ENCODE measurements around the gene KANK3.
A peak's percentile ranks its signal among the peaks of the same experiment; 100 is the strongest.

Gene KANK3

DNA sequence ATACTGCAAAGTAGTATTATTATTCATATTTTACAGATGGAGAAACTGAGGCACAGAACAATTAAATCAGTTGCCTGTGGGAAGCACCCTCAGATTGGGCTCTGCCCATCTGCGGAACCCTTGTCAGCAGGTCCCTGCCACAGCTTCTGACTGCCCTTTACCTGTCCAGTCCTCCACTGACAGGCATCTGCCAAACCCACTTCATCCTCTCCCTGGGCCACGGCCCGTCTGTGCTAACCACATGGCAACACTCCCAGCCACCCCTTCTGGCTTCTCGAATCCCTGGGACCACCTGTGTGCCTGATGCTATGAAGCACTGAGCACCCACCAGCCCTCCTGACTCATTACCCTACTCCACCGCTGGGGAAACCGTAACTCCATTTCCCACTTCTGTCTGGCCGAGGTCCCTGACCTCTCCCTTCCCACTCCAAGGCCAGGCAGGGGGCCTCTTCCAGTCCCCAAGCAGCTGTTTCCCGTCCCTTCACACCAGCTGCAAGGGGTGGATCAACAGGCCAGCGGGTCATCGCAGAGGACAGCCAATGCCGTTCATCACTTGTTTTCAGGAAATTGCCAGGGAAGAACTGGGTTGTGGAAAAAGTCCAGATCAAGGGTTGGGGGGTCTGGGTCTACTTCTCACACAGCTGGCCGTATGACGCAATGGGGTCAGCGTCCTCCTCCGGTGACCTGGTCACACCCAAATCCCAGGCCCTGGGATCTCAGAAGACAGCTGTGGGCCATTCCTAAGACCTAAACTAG lies 2.5 kb downstream of the KANK3 start:
- no peak for FAIRE-seq
- no peak for DNase-seq (ENCODE audit: low spot score)

DNA sequence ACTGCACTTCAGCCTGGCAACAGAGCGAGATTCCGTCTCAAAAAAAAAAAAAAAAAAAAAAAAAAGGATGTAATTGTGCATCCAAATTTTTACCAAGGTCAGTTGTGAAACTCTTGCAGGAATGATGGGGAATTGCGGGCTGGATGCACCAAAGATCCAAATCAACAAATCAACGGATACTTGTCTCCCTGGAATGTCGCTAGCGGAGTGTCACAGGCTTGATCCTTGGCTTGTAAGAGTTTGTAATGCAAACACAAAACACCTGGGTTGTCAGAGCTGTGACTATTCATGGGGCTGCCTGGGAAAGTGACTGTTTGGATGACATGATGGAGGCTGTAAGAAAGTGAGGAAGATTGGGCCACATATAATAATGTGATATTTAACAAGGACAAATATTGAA lies 4.2 kb downstream of the KANK3 start:
- FAIRE-seq (no peak), DNase-seq (ENCODE audit: low spot score) (no peak)

DNA sequence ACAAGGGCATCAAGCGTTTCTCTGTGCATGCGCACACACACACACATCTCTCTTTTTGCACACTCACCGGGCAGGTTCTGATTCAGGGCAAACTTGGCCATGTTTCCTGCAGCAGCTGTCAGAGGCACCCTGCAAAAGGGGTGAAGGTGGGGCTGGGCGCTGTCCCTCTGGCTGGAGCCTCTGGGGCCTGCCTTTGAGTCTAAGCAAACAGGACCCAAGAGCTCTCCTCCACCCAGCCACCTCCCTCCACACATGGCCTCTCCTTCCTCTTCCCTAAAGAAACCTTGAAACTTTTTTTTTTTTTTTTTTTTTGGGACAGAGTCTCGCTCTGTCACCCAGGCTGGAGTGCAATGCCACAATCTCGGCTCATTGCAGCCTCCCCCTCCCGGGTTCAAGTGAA lies 5.3 kb downstream of the KANK3 start:
- FAIRE-seq (no peak), DNase-seq (ENCODE audit: low spot score) (no peak)

GRCh38 chr19:8336660-8337059 lies 6.4 kb downstream of the KANK3 start:
- DNase-seq (ENCODE audit: low spot score) (no peak), FAIRE-seq (no peak)

DNA sequence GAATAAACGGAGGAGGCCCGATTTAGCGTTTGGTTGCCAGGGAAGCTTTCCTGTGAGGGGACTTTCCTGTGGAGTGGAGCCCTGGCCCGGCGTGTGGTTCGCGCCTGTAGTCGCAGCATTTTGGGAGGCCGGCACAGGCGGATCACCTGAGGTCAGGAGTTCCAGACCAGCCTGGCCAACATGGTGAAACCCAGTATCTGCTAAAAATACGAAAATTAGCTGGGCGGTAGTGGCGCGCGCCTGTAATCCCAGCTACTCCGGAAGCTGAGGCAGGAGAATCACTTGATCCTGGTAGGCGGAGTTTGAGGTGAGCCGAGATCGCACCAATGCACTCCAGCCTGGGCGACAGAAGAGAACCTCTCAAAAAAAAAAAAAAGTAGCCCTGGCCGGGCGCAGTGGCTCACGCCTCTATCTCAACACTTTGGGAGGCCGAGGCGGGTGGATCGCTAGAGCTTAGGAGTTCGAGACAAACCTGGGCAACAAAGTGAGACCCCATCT lies 6.9 kb downstream of the KANK3 start:
- no peak for DNase-seq (ENCODE audit: low spot score)

DNA sequence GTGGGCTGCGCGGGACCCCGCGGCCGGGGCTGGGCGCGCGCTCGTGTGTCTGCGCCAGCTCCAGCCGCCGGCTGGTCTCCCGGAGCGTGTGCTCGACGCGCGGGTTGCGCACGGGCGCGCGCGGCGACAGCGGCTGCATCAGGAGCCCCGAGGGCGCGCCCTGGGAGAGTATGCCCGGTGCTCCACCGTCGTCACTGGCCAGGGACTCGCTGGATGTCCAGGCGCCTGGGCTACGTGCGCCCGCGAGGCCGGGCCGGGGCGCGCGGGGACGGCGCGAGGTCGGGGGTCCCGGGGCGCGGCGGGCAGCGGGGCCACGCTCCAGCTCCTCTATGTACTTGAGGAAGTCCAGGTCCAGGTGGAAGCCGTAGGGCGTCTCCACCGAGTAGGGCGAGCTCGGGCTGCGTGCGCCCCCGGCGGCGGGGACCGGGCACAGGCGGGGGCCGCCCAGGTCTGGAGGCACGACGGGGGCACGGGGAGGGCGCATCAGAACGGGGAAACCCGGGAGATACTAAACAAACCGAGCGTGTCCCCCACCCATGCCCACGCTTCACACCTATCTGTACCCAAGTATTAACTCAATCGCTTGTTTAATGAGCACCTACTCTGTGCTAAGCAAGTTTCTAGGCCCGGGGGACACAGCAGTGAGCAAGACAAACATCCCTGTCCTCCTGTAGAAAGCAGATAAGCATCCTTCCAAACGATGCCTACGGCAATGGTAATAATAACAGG lies 7.6 kb downstream of the KANK3 start:
- DNase-seq (ENCODE audit: low spot score) = no peak

More for the DNA sequence above, 6.9 kb downstream of the KANK3 start:
- FAIRE-seq = no peak

GRCh38 chr19:8334458-8335342 lies 8.4 kb downstream of the KANK3 start:
- DNase-seq (ENCODE audit: low spot score) = peak; percentile 86
- peak; percentile 13 for FAIRE-seq

More for the DNA sequence above, 7.6 kb downstream of the KANK3 start:
- FAIRE-seq = no peak

DNA sequence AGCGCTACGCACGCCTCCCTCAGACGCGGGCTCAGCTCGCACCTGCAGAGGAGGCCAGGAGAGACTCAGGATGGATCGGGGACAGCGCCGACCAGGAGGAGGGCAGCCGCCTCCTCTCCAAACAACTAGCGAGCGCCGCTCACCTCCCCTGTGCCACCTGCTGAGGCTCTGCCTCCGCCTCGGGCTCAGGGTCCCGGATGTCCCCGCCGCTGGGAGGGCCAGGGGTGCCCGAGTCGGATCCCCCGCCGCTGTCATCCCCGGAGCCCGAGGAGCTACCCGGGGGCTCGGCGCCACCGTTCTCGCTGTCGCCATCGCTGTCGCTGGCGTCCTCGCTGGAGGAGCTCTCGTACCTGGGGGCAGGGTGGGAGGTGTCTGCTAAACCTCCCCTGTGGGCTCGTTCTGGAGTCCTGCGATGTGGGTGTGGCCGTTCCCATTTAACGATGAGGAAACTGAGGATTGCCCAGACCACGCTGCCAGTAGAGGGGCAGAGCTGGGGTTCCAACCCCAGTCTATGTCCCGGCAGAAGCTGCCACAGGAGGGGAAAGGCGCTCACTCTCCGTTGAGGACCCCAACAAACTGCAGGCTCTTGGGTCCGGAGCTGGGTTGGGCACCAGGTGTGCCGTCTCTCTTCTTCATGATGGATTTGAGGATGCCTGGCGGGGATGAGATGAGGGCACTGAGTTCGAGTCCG lies 9.2 kb downstream of the KANK3 start:
- DNase-seq (ENCODE audit: low spot score) (no peak), FAIRE-seq (no peak)

- FAIRE-seq (no peak), DNase-seq (ENCODE audit: low spot score) (no peak)
Measured at GRCh38 chr19:8332976-8333766, 9.9 kb downstream of the KANK3 start.

GRCh38 chr19:8331263-8331845 lies 11.7 kb downstream of the KANK3 start:
- DNase-seq (ENCODE audit: low spot score) (no peak), FAIRE-seq (no peak)

- FAIRE-seq (no peak), DNase-seq (ENCODE audit: low spot score) (no peak)
Measured at GRCh38 chr19:8329996-8330395, 13.1 kb downstream of the KANK3 start.

GRCh38 chr19:8325454-8325853 lies 17.6 kb downstream of the KANK3 start:
- FAIRE-seq = no peak
- DNase-seq (ENCODE audit: low spot score) = no peak

DNA sequence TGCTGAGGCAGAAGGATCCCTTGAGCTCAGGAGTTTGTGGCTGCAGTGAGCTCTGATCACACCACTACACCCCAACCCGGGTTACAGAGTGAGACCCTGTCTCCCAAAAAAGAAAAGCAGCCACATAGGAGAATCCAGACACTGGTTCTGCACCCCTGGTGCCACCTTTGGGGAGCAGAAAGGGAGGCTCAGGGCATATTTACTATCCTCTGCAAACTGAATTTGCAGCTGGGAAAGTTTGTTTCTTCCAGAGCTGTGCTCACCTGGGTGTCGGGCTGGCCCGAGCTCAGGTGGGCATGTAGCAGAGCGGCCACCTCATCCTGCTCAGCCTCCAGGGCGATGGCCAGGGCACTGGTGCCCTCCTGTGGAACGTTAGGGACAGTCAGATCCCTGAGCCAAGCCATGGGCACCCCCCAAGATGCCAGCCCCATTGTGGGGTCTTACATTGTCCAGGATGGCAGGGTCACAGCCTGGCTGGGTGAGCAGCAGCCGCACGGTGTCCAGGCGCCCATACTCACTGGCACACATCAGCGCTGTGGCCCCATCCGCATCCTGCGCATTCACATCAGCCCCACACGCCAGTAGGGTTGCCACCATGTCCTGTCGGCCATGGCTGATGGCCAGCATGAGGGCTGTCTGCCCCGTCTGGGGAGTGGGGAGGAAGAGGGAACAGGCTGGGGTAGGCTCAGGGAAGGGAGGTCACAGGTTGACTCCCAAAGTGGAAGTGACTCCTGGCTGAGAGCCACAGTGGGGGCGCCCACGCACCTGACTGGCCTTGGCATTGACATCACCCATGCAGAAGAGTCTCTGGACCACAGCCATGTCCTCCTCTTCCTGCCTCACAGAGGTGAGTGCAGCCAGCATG lies 18.6 kb downstream of the KANK3 start:
- FAIRE-seq (no peak), DNase-seq (ENCODE audit: low spot score) (no peak)

- DNase-seq (ENCODE audit: low spot score) (no peak), FAIRE-seq (no peak)
Measured at GRCh38 chr19:8323781-8324185, 19.3 kb downstream of the KANK3 start.

GRCh38 chr19:8322638-8322997 lies 20.4 kb downstream of the KANK3 start:
- no peak for FAIRE-seq
- DNase-seq (ENCODE audit: low spot score) = no peak

- no peak for FAIRE-seq
- no peak for DNase-seq (ENCODE audit: low spot score)
Measured at GRCh38 chr19:8321986-8322637, 20.9 kb downstream of the KANK3 start.

GRCh38 chr19:8321067-8321985 lies 21.7 kb downstream of the KANK3 start, which contains the start of the genes NDUFA7 and RPS28:
Gene NDUFA7 (minus strand): TSS chr19:8321375. CDS start chr19:8321358, 17 bp downstream.
Gene RPS28 (plus strand): TSS chr19:8321496. CDS start chr19:8321531, 35 bp downstream.
- FAIRE-seq (no peak), DNase-seq (ENCODE audit: low spot score) (peak; percentile 89)

Measured in urothelium cell line (cell line).